HG03103 (cell line): ENCODE measurements around the gene ESR1.
"Not testable (repeated sequence)": the region's sequence is repeated elsewhere in the genome, so short reads cannot be mapped to it uniquely, and the experiment has no call there.

Experiments used
- ATAC-seq: cut with Tn5 transposase; IDR thresholded peaks from one replicate; pipeline ENCODE4 v1.9.1; 2021; ENCODE audit warnings: low read depth; ENCODE audit not compliant: unreplicated experiment

ESR1 gene

DNA sequence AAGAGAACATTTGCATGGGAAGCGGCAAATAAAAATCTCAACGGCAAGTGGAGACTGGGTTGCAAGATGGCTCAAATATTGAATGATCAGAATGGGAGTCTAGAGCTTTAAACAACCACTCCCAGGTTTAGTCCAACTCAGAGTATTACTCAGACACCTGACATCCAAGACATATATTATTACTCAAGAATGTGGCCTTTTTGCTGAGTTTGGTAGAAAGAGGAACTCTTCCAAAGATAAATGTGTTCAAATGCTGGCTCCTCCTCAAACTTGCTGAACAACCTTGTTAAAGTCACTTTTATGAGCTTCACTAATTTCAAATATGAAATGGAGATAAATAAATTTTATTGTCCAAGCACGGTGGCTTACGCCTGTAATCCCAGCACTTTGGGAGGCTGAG, 77.8 kb downstream of the ESR1 start:
- no peak for ATAC-seq

GRCh38 chr6:151891524-151891923, 84.0 kb downstream of the ESR1 start:
- no peak for ATAC-seq

DNA sequence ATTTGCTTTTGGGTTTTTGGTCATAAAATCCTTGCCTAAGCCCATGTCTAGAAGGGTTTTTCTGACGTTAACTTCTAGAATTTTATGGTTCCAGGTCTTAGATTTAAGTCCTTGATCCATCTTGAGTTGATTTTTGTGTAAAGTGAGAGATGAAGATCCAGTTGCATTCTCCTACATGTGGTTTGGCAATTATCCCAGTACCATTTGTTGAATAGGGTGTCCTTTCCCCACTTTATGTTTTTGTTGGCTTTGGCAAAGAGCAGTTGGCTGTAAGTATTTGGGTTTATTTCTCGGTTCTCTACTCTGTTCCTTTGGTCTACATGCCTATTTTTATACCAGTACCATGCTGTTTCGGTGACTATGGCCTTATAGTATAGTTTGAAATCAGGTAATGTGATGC, 86.9 kb downstream of the ESR1 start:
- ATAC-seq, result not testable (repeated sequence)

GRCh38 chr6:151899221-151899620, 91.7 kb downstream of the ESR1 start:
- ATAC-seq, result not testable (repeated sequence)

- ATAC-seq, result not testable (repeated sequence)
These were observed 92.3 kb downstream of the ESR1 start for GRCh38 chr6:151899796-151900195.

DNA sequence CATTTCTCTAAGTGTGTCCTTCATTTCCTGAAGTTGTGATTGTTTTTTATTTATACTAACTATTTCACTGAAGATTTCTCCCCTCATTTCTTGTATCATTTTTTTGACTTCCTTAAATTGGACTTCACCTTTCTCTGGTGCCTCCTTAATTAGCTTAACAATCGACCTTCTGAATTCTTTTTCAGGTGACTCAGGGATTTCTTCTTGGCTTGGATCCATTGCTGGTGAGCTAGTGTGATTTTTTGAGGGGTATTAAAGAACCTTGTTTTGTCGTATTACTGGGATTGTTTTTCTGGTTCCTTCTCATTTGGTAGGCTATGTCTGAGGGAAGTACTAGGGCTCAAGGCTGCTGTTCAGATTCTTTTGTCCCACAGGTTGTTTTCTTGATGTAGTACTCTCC, 92.8 kb downstream of the ESR1 start:
- no peak for ATAC-seq

DNA sequence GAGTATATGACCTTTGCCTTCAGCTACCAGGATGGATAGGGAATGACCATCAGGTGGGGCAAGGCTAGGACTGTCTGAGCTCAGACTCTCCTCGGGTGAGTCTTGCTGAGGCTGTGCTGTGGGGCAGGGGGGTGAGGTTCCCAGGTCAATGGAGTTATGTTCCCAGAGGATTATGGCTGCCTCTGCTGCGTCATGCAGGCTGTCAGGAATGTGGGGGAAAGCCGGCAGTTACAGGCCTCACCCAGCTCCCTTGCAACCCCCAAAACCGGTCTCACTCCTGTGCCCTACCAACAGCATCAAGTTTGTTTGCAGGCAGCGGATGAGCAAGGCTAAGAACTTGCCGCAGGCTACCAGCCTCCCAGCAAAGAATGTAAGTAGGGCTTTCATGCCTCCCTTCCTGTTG, 93.5 kb downstream of the ESR1 start:
- ATAC-seq, result no peak

GRCh38 chr6:151904631-151905030, 97.1 kb downstream of the ESR1 start:
- ATAC-seq, result no peak

DNA sequence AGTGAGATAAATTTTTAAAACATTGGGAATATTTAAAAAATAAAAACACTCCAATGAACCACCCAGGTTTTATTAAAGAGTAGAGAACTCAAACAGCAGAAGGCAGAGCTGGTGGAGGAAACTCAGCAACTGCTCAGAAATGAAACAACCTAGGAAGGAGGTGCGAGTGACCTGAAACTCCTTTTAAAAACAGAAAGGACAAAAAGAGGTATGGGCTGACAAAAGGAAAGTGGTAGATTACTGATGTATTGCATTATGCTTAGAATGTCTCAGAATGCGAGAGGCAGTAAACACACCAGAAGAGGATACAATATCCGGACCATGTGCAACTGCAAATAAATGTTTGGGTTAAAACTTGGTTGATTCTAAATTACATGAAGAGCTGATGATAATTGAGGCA, 97.6 kb downstream of the ESR1 start:
- ATAC-seq, result no peak

- ATAC-seq, result no peak
These were observed 98.4 kb downstream of the ESR1 start for GRCh38 chr6:151905854-151906253.

GRCh38 chr6:151911401-151911800, 103.9 kb downstream of the ESR1 start:
- ATAC-seq, result no peak

GRCh38 chr6:151914484-151914883, 107.0 kb downstream of the ESR1 start:
- no peak for ATAC-seq

DNA sequence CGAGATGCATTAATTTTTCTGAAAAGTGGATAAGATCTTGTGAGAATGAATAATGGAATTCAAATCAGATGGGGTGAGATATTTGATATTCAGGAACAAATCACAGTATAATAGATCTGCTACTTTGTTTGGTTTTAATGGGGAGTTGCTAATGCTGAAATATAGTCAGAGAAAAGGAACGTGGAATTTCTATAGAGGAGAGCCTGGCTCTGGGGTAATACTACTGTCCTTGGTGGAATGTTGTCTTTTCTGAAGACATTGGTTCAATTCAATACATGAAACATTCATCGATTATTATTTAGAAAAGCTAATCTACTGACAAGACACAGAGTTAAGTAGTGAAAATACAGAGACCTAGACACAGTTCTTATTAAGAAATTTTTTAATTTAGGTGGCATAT, 108.6 kb downstream of the ESR1 start:
- no peak for ATAC-seq

DNA sequence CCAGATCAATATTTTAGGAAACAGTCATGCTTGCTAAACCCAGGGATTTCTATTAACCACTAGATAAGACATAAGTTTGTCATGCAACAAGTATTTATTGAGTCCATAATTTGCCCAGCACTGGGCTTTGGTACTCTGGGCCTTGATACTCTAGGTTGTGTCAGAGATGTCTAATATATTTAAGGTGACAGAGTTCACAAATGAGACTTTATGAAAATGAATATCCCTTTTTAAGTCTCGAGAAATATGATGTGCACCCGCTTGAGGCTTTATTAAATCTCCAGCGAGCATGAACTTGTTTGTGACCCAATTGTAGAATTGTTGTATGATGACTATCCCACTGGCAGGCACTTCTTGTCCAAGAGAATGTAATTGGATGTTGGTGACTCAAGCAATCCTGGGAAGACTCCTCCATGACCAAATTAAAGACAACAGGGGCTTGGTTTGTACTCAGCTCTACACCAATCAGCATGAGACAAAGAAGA, 109.2 kb downstream of the ESR1 start:
- ATAC-seq, result no peak

DNA sequence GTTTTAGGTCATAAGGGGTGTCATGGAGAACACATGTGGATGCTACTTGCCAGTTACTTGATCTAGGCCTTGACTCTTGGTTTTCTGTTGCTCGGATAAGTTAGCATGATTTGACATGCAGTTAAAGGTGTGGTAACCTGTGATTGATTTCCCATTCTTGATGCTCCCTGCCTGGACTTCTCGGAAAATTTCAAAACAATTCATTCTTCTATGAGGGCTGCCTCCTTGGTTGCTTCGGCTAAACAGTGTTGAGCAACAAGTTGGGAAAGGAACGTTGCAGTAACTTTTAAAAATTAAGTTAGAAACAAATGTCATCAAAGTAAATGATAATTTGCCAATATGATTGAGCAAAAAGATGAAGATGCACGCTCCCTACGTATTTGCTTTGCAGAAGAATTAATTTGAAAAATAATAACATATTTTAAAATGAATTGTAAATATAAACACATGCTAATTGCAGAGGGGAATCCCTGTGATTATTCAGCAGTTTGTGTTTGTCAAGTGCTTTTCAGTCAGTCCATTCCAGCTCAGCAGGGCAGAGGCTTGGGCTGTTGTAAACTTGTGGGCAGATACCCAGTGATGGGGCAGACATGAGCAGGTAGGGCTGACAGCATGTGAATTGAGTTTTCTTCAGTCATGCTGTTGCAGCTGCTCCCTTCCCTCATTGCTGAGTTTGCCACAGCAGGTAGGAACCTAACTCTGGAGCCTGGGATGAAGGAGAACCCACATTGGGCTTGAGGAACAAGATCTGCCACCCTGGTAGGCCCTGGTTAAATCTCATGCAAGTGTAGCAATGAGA, 110.2 kb downstream of the ESR1 start:
- ATAC-seq, result no peak

- no peak for ATAC-seq
These were observed 132.8 kb downstream of the ESR1 start for GRCh38 chr6:151940307-151940706.

- ATAC-seq, result no peak
These were observed 140.7 kb downstream of the ESR1 start for GRCh38 chr6:151948002-151948743.

GRCh38 chr6:151958332-151958731, 150.8 kb downstream of the ESR1 start:
- no peak for ATAC-seq

DNA sequence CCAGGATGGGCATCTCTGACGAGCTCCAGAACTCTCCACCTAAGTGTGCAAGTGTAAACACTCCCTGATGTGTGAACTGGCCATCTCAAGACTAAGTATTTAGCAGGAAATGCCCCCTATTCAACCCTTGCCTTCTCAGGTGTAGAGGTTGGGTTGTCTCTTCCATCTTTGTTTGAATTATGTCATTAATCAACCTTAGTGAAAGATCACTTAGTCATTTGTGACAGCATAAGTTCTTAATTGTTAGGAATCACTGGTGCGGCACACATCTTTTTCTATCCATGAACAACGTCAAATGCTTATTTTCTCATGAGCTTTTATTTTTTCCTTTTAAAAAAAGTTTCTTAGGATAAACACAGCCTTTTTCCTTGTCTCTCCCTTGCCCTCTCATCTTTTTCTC, 151.6 kb downstream of the ESR1 start:
- no peak for ATAC-seq

- no peak for ATAC-seq
These were observed 154.3 kb downstream of the ESR1 start for GRCh38 chr6:151961809-151962208.

DNA sequence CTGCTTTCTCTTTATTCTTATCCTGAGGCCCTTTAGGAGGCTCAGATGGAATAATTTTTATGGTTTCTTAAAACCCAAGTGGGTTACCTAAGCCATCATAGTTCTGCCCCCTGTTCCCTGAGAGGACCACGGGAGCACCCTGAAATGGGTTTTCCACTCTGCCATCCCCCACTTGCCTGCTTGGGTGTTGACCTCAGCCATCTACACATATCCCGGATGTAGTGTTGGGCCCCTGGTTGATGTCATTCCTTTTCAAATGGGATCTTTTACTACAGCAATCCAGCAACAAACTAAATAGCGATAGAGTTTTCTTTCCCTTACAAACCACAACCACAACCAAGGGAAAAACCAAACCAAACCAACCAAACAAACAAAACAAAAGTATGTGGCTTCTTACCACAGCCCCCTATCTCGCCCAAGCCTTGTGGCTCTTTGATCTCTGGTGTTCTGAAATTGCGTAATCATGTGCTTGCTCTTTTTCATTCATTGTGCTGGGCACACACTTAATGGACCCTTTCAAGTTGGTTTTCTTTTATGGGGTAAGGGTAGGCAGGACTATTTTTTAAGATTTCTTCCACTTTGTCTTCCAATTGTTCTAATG, 154.9 kb downstream of the ESR1 start:
- ATAC-seq, result no peak
